Measurements from ENCODE around the gene DNM3.
A peak's percentile ranks its signal among the peaks of the same experiment; 100 is the strongest.
"Not testable (repeated sequence)": the region's sequence is repeated elsewhere in the genome, so short reads cannot be mapped to it uniquely, and the experiment has no call there.

The DNM3 gene

GRCh38 chr1:171841050-171841910 lies at the start of gene DNM3:
TSS of gene DNM3 (plus strand) at chr1:171841498. CDS start at chr1:171841657, 159 bp downstream.
- DNase-seq: peak; percentile 96

- DNase-seq: no peak
Observed at GRCh38 chr1:171792656-171793369, 48.5 kb upstream of the DNM3 start.

- no peak for DNase-seq
Observed at GRCh38 chr1:171793636-171794035, 47.7 kb upstream of the DNM3 start.

GRCh38 chr1:171794085-171794484 lies 47.2 kb upstream of the DNM3 start:
- no peak for DNase-seq

GRCh38 chr1:171796592-171796991 lies 44.7 kb upstream of the DNM3 start:
- no peak for DNase-seq

- DNase-seq: no peak
Observed at GRCh38 chr1:171798311-171798710, 43.0 kb upstream of the DNM3 start.

GRCh38 chr1:171798765-171799164 lies 42.5 kb upstream of the DNM3 start:
- no peak for DNase-seq

- no peak for DNase-seq
Observed at GRCh38 chr1:171799166-171799565, 42.1 kb upstream of the DNM3 start.

GRCh38 chr1:171799698-171800097 lies 41.6 kb upstream of the DNM3 start:
- DNase-seq: not testable (repeated sequence)

- peak; percentile 21 for DNase-seq
Observed at GRCh38 chr1:171800342-171800741, 41.0 kb upstream of the DNM3 start.

- DNase-seq: no peak
Observed at GRCh38 chr1:171800851-171801250, 40.4 kb upstream of the DNM3 start.

- peak; percentile 66 for DNase-seq
Observed at GRCh38 chr1:171801487-171801891, 39.8 kb upstream of the DNM3 start.

- no peak for DNase-seq
Observed at GRCh38 chr1:171802207-171802606, 39.1 kb upstream of the DNM3 start.

- DNase-seq: no peak
Observed at GRCh38 chr1:171803045-171803444, 38.3 kb upstream of the DNM3 start.

GRCh38 chr1:171803461-171804022 lies 37.8 kb upstream of the DNM3 start:
- no peak for DNase-seq

- DNase-seq: no peak
Observed at GRCh38 chr1:171805395-171806115, 35.7 kb upstream of the DNM3 start.

- no peak for DNase-seq
Observed at GRCh38 chr1:171807556-171807955, 33.7 kb upstream of the DNM3 start.

- no peak for DNase-seq
Observed at GRCh38 chr1:171809834-171810233, 31.5 kb upstream of the DNM3 start.

GRCh38 chr1:171811672-171812071 lies 29.6 kb upstream of the DNM3 start:
- no peak for DNase-seq

- DNase-seq: no peak
Observed at GRCh38 chr1:171814692-171815091, 26.6 kb upstream of the DNM3 start.

- no peak for DNase-seq
Observed at GRCh38 chr1:171816300-171816901, 24.9 kb upstream of the DNM3 start.

GRCh38 chr1:171817511-171818265 lies 23.6 kb upstream of the DNM3 start:
- DNase-seq: no peak
